ENCODE results near the gene EGFL6. TPM values are rescaled to one million over a fixed set of nuclear protein-coding genes. Genes with fewer than 3 reads are reported as not detected.

Gene EGFL6
- total and polyA plus RNA-seq, 5 donors = not detected

DNA sequence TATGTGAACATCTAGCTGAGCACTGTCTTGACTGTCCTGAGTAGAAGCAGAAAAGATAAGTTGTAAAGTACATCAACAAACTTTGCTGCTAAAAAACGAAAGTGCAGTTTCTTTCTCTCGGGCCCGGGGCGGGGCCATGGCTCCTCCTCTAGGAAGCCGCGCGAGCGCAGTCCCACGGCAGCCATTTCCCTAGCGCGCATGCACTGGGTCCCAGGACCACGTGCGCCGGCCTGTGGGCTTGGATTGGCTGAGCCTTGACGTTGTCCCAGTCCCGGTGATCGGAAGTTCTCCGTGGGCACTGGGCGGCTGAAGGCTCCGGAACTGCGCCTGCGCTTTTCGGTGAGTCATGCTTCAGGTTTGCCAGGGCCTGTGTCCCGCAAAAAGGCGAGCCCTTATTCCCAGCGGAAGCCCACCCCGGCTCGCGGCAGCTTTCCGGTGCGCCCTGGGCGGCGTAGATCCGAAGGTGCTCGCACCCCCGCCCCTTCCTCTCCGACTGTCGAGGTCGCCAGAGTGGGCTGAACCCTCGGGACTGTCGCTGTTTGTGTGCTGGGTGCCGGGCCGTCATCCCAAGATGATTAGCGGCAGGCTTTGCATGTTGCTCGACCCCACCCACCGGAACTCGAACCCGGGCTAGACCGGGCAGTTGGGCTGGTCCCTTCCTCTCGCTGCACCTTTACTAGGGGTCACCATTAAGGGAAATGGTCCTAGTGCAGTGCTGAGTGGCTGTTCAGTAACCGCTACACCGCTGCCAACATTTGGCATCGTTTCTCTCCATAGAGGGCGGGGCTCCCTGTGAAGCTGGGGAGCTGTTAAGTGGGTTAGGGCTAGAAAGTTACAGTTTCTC lies 83.7 kb downstream of the EGFL6 start, which contains the start of gene TCEANC:
Gene TCEANC, plus strand, starts transcription at position 292 of the 844 bp plus-strand sequence. CDS start 9,368 bp downstream, outside the sequence.
- Histone ChIP-seq H3K27me3 (ENCODE audit: control insufficient read depth, insufficient read depth) (no peaks in the 10 kb centered on the region), H3K4me3 (ENCODE audit: low read length) (peak within 1 kb of the TSS; percentile 52), H3K9me3 (ENCODE audit: control insufficient read depth, low read length) (no peaks in the 10 kb centered on the region), H3K27ac (ENCODE audit: low read length) (peak within 1 kb of the TSS; percentile 96), H3K4me1 (ENCODE audit: control insufficient read depth, insufficient read depth, low read length) (no peaks in the 10 kb centered on the region)
- WGBS = under 1% methylated on average over 54 of the region's 54 CpGs
- ATAC-seq (peak; percentile 100), DNase-seq (peak; percentile 97 to 99 (median 98))
- intact Hi-C loops (cut with DNase I) = loop anchor here in 2 of 4 donors (10.0 kb wide), 2 partner anchors 82 to 382 kb away; partner anchors contain the start of genes OFD1 (in 1 of the 2) and TRAPPC2 (in 1 of the 2)

- ATAC-seq (no peak), DNase-seq (no peak)
- H3K27ac ChIP-seq (ENCODE audit: low read length) = no peak overlapping the region
- no peaks in the 10 kb centered on the region for H3K9me3 ChIP-seq (ENCODE audit: control insufficient read depth, low read length)
- no peaks in the 10 kb centered on the region for H3K27me3 ChIP-seq (ENCODE audit: control insufficient read depth, insufficient read depth)
- intact Hi-C loops (cut with DNase I) = loop anchor here in 2 of 4 donors (10.0 kb wide), 2 partner anchors 81 to 381 kb away; partner anchors contain the start of genes OFD1 (in 1 of the 2) and TRAPPC2 (in 1 of the 2)
- no peak overlapping the region for H3K4me3 ChIP-seq (ENCODE audit: low read length)
- no peaks in the 10 kb centered on the region for H3K4me1 ChIP-seq (ENCODE audit: control insufficient read depth, insufficient read depth, low read length)
These were observed 84.7 kb downstream of the EGFL6 start for GRCh38 chrX:13654116-13654515.

DNA sequence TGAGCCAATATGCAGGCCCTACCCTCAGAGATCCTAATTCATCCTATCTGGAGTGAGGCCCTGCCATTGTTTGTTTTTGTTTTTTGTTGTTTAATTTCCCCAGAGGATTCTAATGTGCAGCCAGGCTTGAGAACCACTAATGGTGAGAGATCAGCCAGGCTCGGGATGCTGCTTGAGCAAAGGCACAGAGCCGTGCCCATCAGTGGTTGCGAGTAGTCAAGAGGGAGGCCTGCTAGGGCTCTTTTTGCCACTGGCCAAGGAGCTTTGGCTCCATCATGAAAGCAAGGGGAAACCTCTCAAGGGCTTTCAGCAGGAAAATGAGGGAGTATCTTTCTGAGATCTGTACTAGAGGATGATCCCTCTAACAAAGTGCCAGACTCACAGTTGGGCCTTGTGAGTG lies 86.3 kb downstream of the EGFL6 start:
- no peak overlapping the region for H3K4me3 ChIP-seq (ENCODE audit: low read length)
- no peak for ATAC-seq
- WGBS = 85% methylated on average over 3 of the region's 3 CpGs
- H3K9me3 ChIP-seq (ENCODE audit: control insufficient read depth, low read length) = no peaks in the 10 kb centered on the region
- no peak for DNase-seq
- intact Hi-C loops (cut with DNase I) = loop anchor here (5.0 to 10.0 kb wide), 5 partner anchors 79 to 379 kb away; partner anchors contain the start of genes OFD1 (in 1 of the 4) and TRAPPC2 (in 1 of the 4)
- H3K4me1 ChIP-seq (ENCODE audit: control insufficient read depth, insufficient read depth, low read length) = no peaks in the 10 kb centered on the region
- no peak overlapping the region for H3K27ac ChIP-seq (ENCODE audit: low read length)
- H3K27me3 ChIP-seq (ENCODE audit: control insufficient read depth, insufficient read depth) = no peaks in the 10 kb centered on the region

GRCh38 chrX:13658602-13659001 lies 89.2 kb downstream of the EGFL6 start:
- DNase-seq (no peak), ATAC-seq (no peak)
- no peaks in the 10 kb centered on the region for H3K4me1 ChIP-seq (ENCODE audit: control insufficient read depth, insufficient read depth, low read length)
- H3K4me3 ChIP-seq (ENCODE audit: low read length) = no peak overlapping the region
- intact Hi-C loops (cut with DNase I) = loop anchor here (5.0 to 10.0 kb wide), 5 partner anchors 76 to 376 kb away; partner anchors contain the start of genes OFD1 (in 1 of the 4) and TRAPPC2 (in 1 of the 4)
- H3K9me3 ChIP-seq (ENCODE audit: control insufficient read depth, low read length) = no peaks in the 10 kb centered on the region
- H3K27me3 ChIP-seq (ENCODE audit: control insufficient read depth, insufficient read depth) = no peaks in the 10 kb centered on the region
- WGBS = 13% methylated on average over 2 of the region's 2 CpGs
- H3K27ac ChIP-seq (ENCODE audit: low read length) = no peak overlapping the region

GRCh38 chrX:13659063-13659462 lies 89.7 kb downstream of the EGFL6 start:
- no peak for DNase-seq
- Histone ChIP-seq H3K27me3 (ENCODE audit: control insufficient read depth, insufficient read depth) (no peaks in the 10 kb centered on the region), H3K27ac (ENCODE audit: low read length) (no peak overlapping the region), H3K4me1 (ENCODE audit: control insufficient read depth, insufficient read depth, low read length) (no peaks in the 10 kb centered on the region), H3K9me3 (ENCODE audit: control insufficient read depth, low read length) (no peaks in the 10 kb centered on the region), H3K4me3 (ENCODE audit: low read length) (no peak overlapping the region)
- ATAC-seq = no peak
- 39% methylated on average over 6 of the region's 6 CpGs for WGBS
- intact Hi-C loops (cut with DNase I) = loop anchor here (5.0 to 10.0 kb wide), 5 partner anchors 76 to 376 kb away; partner anchors contain the start of genes OFD1 (in 1 of the 4) and TRAPPC2 (in 1 of the 4)

- Histone ChIP-seq H3K9me3 (ENCODE audit: control insufficient read depth, low read length) (no peaks in the 10 kb centered on the region), H3K4me1 (ENCODE audit: control insufficient read depth, insufficient read depth, low read length) (no peaks in the 10 kb centered on the region), H3K27me3 (ENCODE audit: control insufficient read depth, insufficient read depth) (no peaks in the 10 kb centered on the region), H3K4me3 (ENCODE audit: low read length) (no peak overlapping the region), H3K27ac (ENCODE audit: low read length) (no peak overlapping the region)
- intact Hi-C loops (cut with DNase I) = loop anchor here in 1 of 4 donors (10.0 kb wide), 1 partner anchor 73 kb away; the partner anchor contains the start of genes OFD1 and TRAPPC2
- ATAC-seq (no peak), DNase-seq (no peak)
- WGBS = 86% methylated on average over 6 of the region's 6 CpGs
These were observed 92.4 kb downstream of the EGFL6 start for GRCh38 chrX:13661735-13662288.

GRCh38 chrX:13662355-13662791 lies 93.0 kb downstream of the EGFL6 start:
- H3K4me3 ChIP-seq (ENCODE audit: low read length) = no peak overlapping the region
- H3K9me3 ChIP-seq (ENCODE audit: control insufficient read depth, low read length) = no peaks in the 10 kb centered on the region
- H3K4me1 ChIP-seq (ENCODE audit: control insufficient read depth, insufficient read depth, low read length) = no peaks in the 10 kb centered on the region
- 75% methylated on average over 6 of the region's 6 CpGs for WGBS
- H3K27ac ChIP-seq (ENCODE audit: low read length) = no peak overlapping the region
- no peak for ATAC-seq
- intact Hi-C loops (cut with DNase I) = loop anchor here in 1 of 4 donors (10.0 kb wide), 1 partner anchor 72 kb away; the partner anchor contains the start of genes OFD1 and TRAPPC2
- no peak for DNase-seq
- no peaks in the 10 kb centered on the region for H3K27me3 ChIP-seq (ENCODE audit: control insufficient read depth, insufficient read depth)

GRCh38 chrX:13664020-13664419 lies 94.6 kb downstream of the EGFL6 start:
- 68% methylated on average over 3 of the region's 3 CpGs for WGBS
- H3K27ac ChIP-seq (ENCODE audit: low read length) = no peak overlapping the region
- H3K9me3 ChIP-seq (ENCODE audit: control insufficient read depth, low read length) = no peaks in the 10 kb centered on the region
- no peak overlapping the region for H3K4me3 ChIP-seq (ENCODE audit: low read length)
- H3K27me3 ChIP-seq (ENCODE audit: control insufficient read depth, insufficient read depth) = no peaks in the 10 kb centered on the region
- no peaks in the 10 kb centered on the region for H3K4me1 ChIP-seq (ENCODE audit: control insufficient read depth, insufficient read depth, low read length)
- intact Hi-C loops (cut with DNase I) = loop anchor here in 1 of 4 donors (10.0 kb wide), 1 partner anchor 71 kb away; the partner anchor contains the start of genes OFD1 and TRAPPC2
- ATAC-seq = no peak
- DNase-seq = no peak

DNA sequence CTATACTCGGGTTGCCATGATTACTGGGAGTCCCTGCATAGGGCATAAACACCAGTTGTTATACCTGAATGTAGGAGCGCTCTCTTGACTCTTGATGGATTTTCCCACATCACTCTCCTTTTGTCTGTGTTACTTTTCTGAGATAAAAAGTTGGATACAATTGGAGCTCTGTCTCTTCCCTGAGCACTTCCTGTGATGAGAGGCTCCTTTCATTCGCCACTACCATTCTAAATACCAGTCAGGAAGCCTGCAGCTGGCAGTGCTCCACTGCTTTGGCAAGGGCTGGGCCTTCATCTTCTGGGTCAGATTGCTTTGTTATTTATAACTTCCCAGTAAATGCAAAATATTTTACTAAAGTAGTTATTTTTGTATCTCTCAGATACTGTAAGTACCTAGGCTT lies 97.4 kb downstream of the EGFL6 start:
- ATAC-seq (no peak), DNase-seq (peak in 2 of 3 donors; percentile 52 to 65)
- no peak overlapping the region for H3K4me3 ChIP-seq (ENCODE audit: low read length)
- no peaks in the 10 kb centered on the region for H3K9me3 ChIP-seq (ENCODE audit: control insufficient read depth, low read length)
- 60% methylated on average over 3 of the region's 3 CpGs for WGBS
- no peaks in the 10 kb centered on the region for H3K4me1 ChIP-seq (ENCODE audit: control insufficient read depth, insufficient read depth, low read length)
- no peak overlapping the region for H3K27ac ChIP-seq (ENCODE audit: low read length)
- intact Hi-C loops (cut with DNase I) = loop anchor here in 1 of 4 donors (10.0 kb wide), 1 partner anchor 68 kb away; the partner anchor contains the start of genes OFD1 and TRAPPC2
- H3K27me3 ChIP-seq (ENCODE audit: control insufficient read depth, insufficient read depth) = no peaks in the 10 kb centered on the region

- intact Hi-C loops (cut with DNase I) = loop anchor here in 1 of 4 donors (10.0 kb wide), 1 partner anchor 67 kb away; the partner anchor contains the start of genes OFD1 and TRAPPC2
- H3K27ac ChIP-seq (ENCODE audit: low read length) = no peak overlapping the region
- ATAC-seq = no peak
- no peak overlapping the region for H3K4me3 ChIP-seq (ENCODE audit: low read length)
- DNase-seq = no peak
- no peaks in the 10 kb centered on the region for H3K9me3 ChIP-seq (ENCODE audit: control insufficient read depth, low read length)
- no peaks in the 10 kb centered on the region for H3K4me1 ChIP-seq (ENCODE audit: control insufficient read depth, insufficient read depth, low read length)
- H3K27me3 ChIP-seq (ENCODE audit: control insufficient read depth, insufficient read depth) = no peaks in the 10 kb centered on the region
These were observed 98.5 kb downstream of the EGFL6 start for GRCh38 chrX:13667919-13668318.
